Fibroblast of lung (primary cell): ENCODE results near the gene ABCC8. TPM values are rescaled to one million over a fixed set of nuclear protein-coding genes. Genes with fewer than 3 reads are reported as not detected.

Source experiments
- DNase-seq, 2 donors: peaks; one replicate each; pipeline versions ENCODE4 v3.0.0 to v3.0.0-alpha.2; 2010; ENCODE audit warnings: low read depth in 2 of 2
- H2AFZ ChIP-seq: 2 replicates; pipeline ENCODE4 v1.5.1; 2012; ENCODE audit warnings: low read length, control low read depth, inconsistent platforms
- H3K27ac ChIP-seq: 2 replicates; pipeline ENCODE4 v1.5.1; 2011; ENCODE audit warnings: low read length, control low read depth; ENCODE audit not compliant: insufficient read depth
- H3K27me3 ChIP-seq: 2 replicates; pipeline ENCODE4 v1.5.1; 2011; ENCODE audit warnings: mild to moderate bottlenecking, low read length; ENCODE audit not compliant: control insufficient read depth, insufficient read depth
- H3K36me3 ChIP-seq: 2 replicates; pipeline ENCODE4 v1.5.1; 2011; ENCODE audit warnings: low read length; ENCODE audit not compliant: control insufficient read depth, insufficient read depth
- H3K4me1 ChIP-seq: 2 replicates; pipeline ENCODE4 v1.5.1; 2011; ENCODE audit warnings: low read length; ENCODE audit not compliant: control insufficient read depth, insufficient read depth; ENCODE audit errors: extremely low read depth
- H3K4me2 ChIP-seq: 2 replicates; pipeline ENCODE4 v1.5.1; 2011; ENCODE audit warnings: low read length, control low read depth; ENCODE audit not compliant: insufficient read depth; ENCODE audit errors: extremely low read depth
- H3K4me3 ChIP-seq, 4 experiments: fragments of 200-600 bp in 1 of 4; sonication (generic) in 1 of 4; replicated peaks in 1 of 4; 2 replicates each; pipeline ENCODE4 v1.5.1; 2011 to 2016; ENCODE audit warnings: low read length in 4 of 4, low read depth in 3 of 4, mild to moderate bottlenecking in 3 of 4, control low read depth in 2 of 4, inconsistent platforms in 1 of 4, mixed read lengths in 1 of 4; ENCODE audit not compliant: insufficient read depth in 1 of 4; ENCODE audit errors: control extremely low read depth in 1 of 4
- H3K79me2 ChIP-seq: 2 replicates; pipeline ENCODE4 v1.5.1; 2012; ENCODE audit warnings: mild to moderate bottlenecking, low read length, inconsistent platforms; ENCODE audit not compliant: control insufficient read depth, insufficient read depth
- H3K9ac ChIP-seq: 2 replicates; pipeline ENCODE4 v1.5.1; 2011; ENCODE audit warnings: mild to moderate bottlenecking, low read length, control low read depth; ENCODE audit not compliant: insufficient read depth
- H3K9me3 ChIP-seq: 2 replicates; pipeline ENCODE4 v1.5.1; 2012; ENCODE audit warnings: low read depth, low read length; ENCODE audit not compliant: control insufficient read depth, insufficient read depth
- H4K20me1 ChIP-seq: 2 replicates; pipeline ENCODE4 v1.5.1; 2011; ENCODE audit warnings: low read length; ENCODE audit not compliant: control insufficient read depth, insufficient read depth; ENCODE audit errors: extremely low read depth
- EZH2 ChIP-seq: IDR thresholded peaks from 2 replicates; pipeline ENCODE4 v1.5.1; 2012; ENCODE audit warnings: low read length, control low read depth, mild to moderate bottlenecking; ENCODE audit errors: missing control alignments
- polyA plus RNA-seq, 2 donors: library from polyadenylated mRNA; depleted of rRNA in 1 of 2; stranded (reverse) in 1 of 2; unstranded in 1 of 2; fragments of >200 nt; gene quantifications; 2 replicates each; pipeline ENCODE4 v1.2.1, GENCODE V29; 2011 to 2012; ENCODE audit warnings: missing spikeins in 1 of 2
- total RNA-seq: library from RNA; depleted of rRNA; stranded (reverse); fragments of >200 nt; gene quantifications from 2 replicates; pipeline ENCODE4 v1.2.1, GENCODE V29; 2014
- TF ChIP-seq, protein P1 (sequence below), 2 donors: IDR thresholded peaks in 1 of 2; conservative IDR thresholded peaks in 1 of 2; 1 replicate in 1 of 2; 2 replicates in 1 of 2; pipeline ENCODE4 v1.5.1; 2011 to 2012; ENCODE audit warnings: low read length in 2 of 2, control low read depth in 1 of 2, inconsistent platforms in 1 of 2, low read depth in 1 of 2, mild to moderate bottlenecking in 1 of 2

Gene ABCC8
- total and polyA plus RNA-seq, 2 donors (not counting 1 experiment from before 2014, with no cell fraction given) = not detected

DNA sequence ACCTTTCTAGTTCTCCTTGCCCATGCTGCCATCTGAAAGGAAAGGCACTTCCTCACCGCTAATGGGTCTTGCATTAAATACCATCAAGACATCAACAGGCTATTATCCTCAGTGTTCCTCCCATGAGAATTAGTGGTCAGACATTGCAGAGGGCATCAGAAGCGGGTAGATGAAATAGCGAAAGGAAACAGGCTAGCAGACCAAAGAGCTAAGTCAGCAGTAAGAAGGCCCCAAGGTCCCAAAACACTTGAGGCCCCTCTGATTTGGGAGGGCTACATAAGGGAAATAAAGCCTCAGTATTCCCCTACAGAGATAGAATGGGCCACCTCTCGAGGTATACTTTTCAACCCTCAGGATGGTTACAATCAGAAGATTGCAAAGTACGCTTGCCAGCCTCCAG, 101.1 kb downstream of the ABCC8 start:
- Histone ChIP-seq H3K27ac (no peak overlapping the region), H3K9me3 (peaks cover 6% of the 10 kb centered on the region), H4K20me1 (no peaks in the 10 kb centered on the region), H3K4me3 (no peak overlapping the region), H3K27me3 (no peaks in the 10 kb centered on the region), H3K9ac (no peak overlapping the region), H3K79me2 (no peaks in the 10 kb centered on the region), H3K4me1 (no peaks in the 10 kb centered on the region), H3K36me3 (no peaks in the 10 kb centered on the region), H3K4me2 (no peak overlapping the region), H2AFZ (no peak overlapping the region)
- TF ChIP-seq, protein P1, sequence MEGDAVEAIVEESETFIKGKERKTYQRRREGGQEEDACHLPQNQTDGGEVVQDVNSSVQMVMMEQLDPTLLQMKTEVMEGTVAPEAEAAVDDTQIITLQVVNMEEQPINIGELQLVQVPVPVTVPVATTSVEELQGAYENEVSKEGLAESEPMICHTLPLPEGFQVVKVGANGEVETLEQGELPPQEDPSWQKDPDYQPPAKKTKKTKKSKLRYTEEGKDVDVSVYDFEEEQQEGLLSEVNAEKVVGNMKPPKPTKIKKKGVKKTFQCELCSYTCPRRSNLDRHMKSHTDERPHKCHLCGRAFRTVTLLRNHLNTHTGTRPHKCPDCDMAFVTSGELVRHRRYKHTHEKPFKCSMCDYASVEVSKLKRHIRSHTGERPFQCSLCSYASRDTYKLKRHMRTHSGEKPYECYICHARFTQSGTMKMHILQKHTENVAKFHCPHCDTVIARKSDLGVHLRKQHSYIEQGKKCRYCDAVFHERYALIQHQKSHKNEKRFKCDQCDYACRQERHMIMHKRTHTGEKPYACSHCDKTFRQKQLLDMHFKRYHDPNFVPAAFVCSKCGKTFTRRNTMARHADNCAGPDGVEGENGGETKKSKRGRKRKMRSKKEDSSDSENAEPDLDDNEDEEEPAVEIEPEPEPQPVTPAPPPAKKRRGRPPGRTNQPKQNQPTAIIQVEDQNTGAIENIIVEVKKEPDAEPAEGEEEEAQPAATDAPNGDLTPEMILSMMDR (conservative IDR thresholded peaks at IDR 0.05 in 1 of 2, IDR thresholded peaks at IDR 0.05 in 1 of 2; ENCODE audit: low read depth in 1 of 2, low read length in 2 of 2) = no peak
- TF ChIP-seq EZH2 = no peak
- DNase-seq = no peak

DNA sequence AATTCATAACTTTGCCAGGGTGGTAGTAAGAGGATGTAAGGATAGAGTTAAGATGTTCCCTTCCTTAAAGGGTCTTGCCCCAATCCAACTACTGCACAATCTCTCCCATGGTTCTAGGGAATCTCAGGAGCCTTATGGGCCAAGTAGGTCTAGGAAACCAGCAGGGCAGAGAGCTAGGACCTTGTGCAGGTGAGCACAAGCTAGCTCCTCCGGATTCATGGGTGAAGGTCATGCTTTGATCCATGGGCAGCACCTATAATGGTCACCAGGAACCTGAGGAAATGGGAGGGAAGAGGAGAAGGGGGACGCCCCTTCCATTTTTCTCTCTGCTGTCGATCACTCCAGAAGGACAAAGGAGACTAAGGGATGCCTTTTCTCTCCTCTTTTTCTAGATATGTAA, 105.0 kb downstream of the ABCC8 start:
- TF ChIP-seq, protein P1 (conservative IDR thresholded peaks at IDR 0.05 in 1 of 2, IDR thresholded peaks at IDR 0.05 in 1 of 2; ENCODE audit: low read depth in 1 of 2, low read length in 2 of 2) = no peak
- TF ChIP-seq EZH2 = no peak
- peak; percentile 60 to 67 for DNase-seq
- no peak overlapping the region for H3K27ac ChIP-seq

DNA sequence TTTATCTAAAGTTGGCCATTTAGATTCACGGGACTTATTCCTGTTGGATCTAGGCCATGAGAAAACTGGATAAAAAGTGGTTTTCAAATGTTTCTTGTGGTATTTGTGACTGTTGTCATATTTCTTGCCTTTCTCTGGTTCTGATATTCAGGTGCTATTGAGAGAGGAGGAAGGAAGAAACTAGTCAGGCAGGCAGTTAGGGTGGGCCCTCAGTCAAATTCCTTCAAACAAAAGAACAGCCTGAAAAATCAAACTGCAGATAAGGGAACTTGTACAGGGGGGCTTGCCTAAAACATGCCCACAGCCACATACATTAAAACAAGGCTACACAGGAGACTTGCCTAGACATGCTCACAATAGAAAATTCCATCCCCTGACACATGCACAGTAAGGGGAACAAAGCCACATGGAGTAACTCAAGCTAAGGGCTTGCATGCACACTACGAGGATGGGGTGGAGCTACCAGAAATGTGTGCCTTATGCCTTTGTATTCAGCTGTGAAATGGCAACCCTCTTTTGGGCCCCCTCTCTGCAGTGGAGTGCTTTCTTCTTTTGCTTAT, 106.9 kb downstream of the ABCC8 start:
- H3K9ac ChIP-seq = no peak overlapping the region
- peaks cover 9% of the 10 kb centered on the region for H3K9me3 ChIP-seq
- H4K20me1 ChIP-seq = no peaks in the 10 kb centered on the region
- no peak for TF ChIP-seq EZH2
- TF ChIP-seq, protein P1 (conservative IDR thresholded peaks at IDR 0.05 in 1 of 2, IDR thresholded peaks at IDR 0.05 in 1 of 2; ENCODE audit: low read depth in 1 of 2, low read length in 2 of 2) = no peak
- no peak overlapping the region for H3K4me2 ChIP-seq
- H3K27me3 ChIP-seq = no peaks in the 10 kb centered on the region
- H3K4me1 ChIP-seq = no peaks in the 10 kb centered on the region
- no peaks in the 10 kb centered on the region for H3K36me3 ChIP-seq
- H3K79me2 ChIP-seq = no peaks in the 10 kb centered on the region
- H2AFZ ChIP-seq = no peak overlapping the region
- no peak overlapping the region for H3K27ac ChIP-seq
- no peak overlapping the region for H3K4me3 ChIP-seq
- no peak for DNase-seq

More for the DNA sequence above, 105.0 kb downstream of the ABCC8 start:
- H4K20me1 ChIP-seq = no peaks in the 10 kb centered on the region
- H3K79me2 ChIP-seq = no peaks in the 10 kb centered on the region
- no peak overlapping the region for H3K9ac ChIP-seq
- no peaks in the 10 kb centered on the region for H3K4me1 ChIP-seq
- no peak overlapping the region for H2AFZ ChIP-seq
- no peak overlapping the region for H3K4me3 ChIP-seq
- H3K4me2 ChIP-seq = no peak overlapping the region
- H3K27me3 ChIP-seq = no peaks in the 10 kb centered on the region
- no peaks in the 10 kb centered on the region for H3K36me3 ChIP-seq
- peaks cover 9% of the 10 kb centered on the region for H3K9me3 ChIP-seq
